GM19372 (cell line): ENCODE results near the gene ACTL10.
A peak's percentile ranks its signal among the peaks of the same experiment; 100 is the strongest.

Experiments
- ATAC-seq: cut with Tn5 transposase; IDR thresholded peaks from one replicate; pipeline ENCODE4 v1.9.1; 2021; ENCODE audit warnings: mild to moderate bottlenecking, low read depth, moderate library complexity; ENCODE audit not compliant: unreplicated experiment

The ACTL10 gene

DNA sequence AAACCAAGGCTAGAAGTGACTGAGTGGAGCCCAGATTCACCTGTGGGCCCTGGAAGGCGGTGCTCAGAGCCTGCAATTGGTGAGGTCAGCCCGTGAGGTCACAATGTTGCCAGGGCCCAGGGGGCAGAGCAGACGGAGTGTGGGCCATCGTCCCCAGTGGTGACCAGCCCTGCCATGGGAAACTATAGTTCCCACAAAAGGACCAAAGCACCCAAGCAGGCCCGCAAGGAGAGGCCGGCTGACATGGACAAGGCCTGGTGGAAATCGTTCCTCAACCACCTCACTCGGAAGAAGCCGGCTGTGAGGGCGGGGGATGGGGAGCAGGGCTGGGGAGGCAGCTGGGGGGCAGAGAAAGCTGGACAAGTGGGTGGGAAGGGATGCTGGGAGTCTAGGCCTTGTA lies 4.6 kb upstream of the ACTL10 start, which contains the start of gene C20orf144:
Gene C20orf144, plus strand, starts transcription at position 156 of the 400 bp plus-strand sequence. Its CDS starts 19 bp downstream, at position 175.
- ATAC-seq, result no peak

GRCh38 chr20:33663161-33664084 lies 3.3 kb upstream of the ACTL10 start:
- ATAC-seq, result peak; percentile 42

DNA sequence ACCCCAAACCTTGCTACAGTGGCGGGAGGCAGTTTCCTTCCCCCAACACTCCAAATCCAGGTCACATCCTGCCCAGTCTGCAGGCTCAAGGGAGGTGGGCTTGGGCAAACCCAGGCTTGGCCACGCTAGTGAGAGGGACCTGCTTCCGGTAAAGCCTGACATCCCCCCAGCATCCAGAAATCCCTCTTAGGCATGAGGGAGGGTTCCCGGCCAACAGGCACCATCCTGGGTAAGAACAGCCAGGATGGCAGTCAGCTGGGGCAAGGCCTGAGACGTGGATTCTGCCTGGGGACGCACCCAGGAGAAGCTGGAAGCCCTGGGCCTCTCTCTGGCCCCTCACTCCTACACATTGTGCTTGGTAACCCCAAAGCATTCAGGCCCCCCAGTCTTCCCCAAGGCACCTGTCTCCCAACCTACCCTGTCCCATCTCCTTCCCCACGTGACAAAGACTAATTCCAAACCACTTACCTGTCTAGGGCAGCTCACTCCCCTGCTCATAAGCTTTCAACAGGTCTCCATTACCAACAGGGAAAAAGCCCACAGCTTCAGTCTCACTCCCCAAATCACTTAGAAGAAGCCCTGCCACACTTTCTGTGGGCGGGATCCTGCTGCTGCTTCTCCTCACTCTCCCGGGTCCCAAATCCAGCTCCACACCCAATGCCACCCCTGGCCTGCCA lies 2.5 kb upstream of the ACTL10 start:
- no peak for ATAC-seq

- ATAC-seq, result no peak
Observed at GRCh38 chr20:33664762-33665144, 2.0 kb upstream of the ACTL10 start.

GRCh38 chr20:33667245-33667675 lies 517 bp downstream of the ACTL10 start:
- ATAC-seq, result peak; percentile 8

DNA sequence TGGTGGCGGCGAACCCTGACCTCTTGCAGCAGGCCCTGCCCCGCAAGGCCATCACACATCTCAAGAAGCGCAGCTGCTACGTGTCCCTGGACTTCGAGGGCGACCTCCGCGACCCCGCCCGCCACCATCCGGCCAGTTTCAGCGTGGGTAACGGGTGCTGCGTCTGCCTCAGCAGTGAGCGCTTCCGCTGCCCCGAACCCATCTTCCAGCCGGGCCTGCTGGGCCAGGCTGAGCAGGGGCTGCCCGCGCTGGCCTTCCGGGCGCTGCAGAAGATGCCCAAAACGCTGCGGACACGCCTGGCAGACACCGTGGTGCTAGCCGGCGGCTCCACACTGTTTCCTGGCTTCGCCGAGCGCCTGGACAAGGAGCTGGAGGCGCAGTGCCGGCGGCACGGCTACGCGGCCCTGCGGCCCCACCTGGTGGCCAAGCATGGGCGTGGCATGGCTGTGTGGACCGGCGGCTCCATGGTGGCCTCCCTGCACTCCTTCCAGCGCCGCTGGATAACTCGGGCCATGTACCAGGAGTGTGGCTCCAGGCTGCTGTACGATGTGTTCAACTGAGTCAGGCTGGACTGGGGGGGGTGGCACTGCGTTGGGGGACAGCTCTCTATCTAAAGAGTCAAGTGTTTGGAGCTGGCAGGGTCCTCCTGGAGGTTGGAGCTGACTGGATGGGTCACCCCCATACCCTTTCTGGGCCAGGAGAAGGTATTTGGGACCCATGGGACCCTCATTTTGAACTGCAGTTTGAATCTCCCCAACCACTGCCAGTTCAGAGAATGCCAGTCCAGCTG lies 1.1 kb downstream of the ACTL10 start:
- ATAC-seq, result peak; percentile 36

GRCh38 chr20:33668466-33669155 lies 1.9 kb downstream of the ACTL10 start:
- no peak for ATAC-seq

DNA sequence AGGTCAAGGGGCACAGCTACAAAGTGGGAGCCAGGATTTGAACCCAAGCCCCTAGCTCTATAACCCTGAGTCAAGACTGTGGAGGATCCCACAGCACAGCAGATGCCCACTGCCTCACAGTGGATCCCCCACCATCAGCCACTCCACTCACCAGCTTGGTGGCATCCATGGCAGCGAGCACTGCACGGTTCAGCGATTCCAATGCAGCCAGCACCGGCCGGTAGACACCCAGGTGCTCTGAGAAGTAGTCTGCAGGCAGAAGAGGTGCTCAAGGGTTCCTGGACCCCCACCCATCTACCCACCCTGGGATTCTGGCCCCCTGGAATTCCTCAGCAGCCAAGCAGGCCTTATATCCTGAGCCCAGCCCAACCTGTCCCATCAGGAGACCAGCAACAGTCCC lies 2.5 kb downstream of the ACTL10 start:
- ATAC-seq, result no peak

GRCh38 chr20:33669873-33670640 lies 3.3 kb downstream of the ACTL10 start:
- no peak for ATAC-seq

GRCh38 chr20:33670715-33671499 lies 4.2 kb downstream of the ACTL10 start:
- ATAC-seq, result no peak

GRCh38 chr20:33671573-33672288 lies 5.0 kb downstream of the ACTL10 start:
- no peak for ATAC-seq

GRCh38 chr20:33672426-33673113 lies 5.8 kb downstream of the ACTL10 start:
- ATAC-seq, result no peak

- ATAC-seq, result no peak
Observed at GRCh38 chr20:33673114-33673409, 6.3 kb downstream of the ACTL10 start.

- peak; percentile 42 for ATAC-seq
Observed at GRCh38 chr20:33673410-33674293, 6.9 kb downstream of the ACTL10 start.

DNA sequence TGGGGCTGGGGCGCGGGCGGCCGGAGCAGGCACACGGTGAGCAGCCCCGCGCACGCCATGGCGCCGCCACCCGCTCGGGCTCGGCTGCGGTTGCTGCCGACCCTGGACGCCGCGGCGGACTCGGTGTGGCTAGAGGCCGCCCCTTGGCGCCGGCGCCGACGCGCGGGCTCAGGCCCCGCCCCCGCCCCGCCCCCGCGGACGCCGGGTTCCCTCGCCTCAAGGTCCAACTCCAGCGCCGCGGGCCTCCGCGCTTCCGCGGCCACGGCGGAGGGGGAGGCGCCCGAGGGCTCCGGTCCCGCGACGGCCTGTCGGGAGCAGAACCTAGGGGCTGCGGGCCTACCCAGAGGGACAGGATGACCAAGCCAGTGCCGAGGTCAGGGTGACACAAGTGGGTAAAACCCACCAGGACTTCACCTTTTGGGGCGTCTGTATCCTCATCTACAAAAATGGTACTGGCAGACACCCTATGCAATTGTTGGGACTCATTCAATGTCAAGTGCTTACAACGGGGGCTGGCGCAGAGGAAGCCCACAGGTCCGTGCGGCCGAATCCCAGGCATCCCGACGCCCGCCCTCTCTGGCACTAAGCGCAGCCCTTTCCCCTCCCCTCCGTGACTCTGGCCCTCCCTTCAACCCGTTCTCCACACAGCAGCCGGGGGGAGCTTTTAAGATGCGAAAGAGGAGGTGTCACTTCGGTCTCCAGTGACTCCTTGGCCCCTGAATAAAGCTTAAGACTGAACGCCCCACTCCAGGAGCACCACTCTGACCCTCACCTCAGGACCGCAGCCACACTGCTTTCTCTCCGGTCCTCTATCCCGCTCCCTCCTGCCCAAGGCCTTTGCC lies 7.8 kb downstream of the ACTL10 start, which contains the start of gene NECAB3:
Gene NECAB3, minus strand, starts transcription at position 135 of the 842 bp plus-strand sequence. Its CDS starts 76 bp downstream, at position 59.
- peak; percentile 75 for ATAC-seq
